ENCODE results near the gene LMOD3.

LMOD3 gene

GRCh38 chr3:69096299-69096698 lies 26.1 kb downstream of the LMOD3 start:
- in situ Hi-C loops (cut with HindIII; ENCODE audit: low sequenced_read_pairs): no loop called here

- in situ Hi-C loops (cut with HindIII; ENCODE audit: low sequenced_read_pairs): no loop called here
Observed at GRCh38 chr3:69095636-69096035, 26.8 kb downstream of the LMOD3 start.

- in situ Hi-C loops (cut with HindIII; ENCODE audit: low sequenced_read_pairs): no loop called here
Observed at GRCh38 chr3:69094467-69095205, 27.8 kb downstream of the LMOD3 start.

- in situ Hi-C loops (cut with HindIII; ENCODE audit: low sequenced_read_pairs): no loop called here
Observed at GRCh38 chr3:69092030-69092516, 30.3 kb downstream of the LMOD3 start.

GRCh38 chr3:69091389-69092029 lies 30.9 kb downstream of the LMOD3 start:
- in situ Hi-C loops (cut with HindIII; ENCODE audit: low sequenced_read_pairs): no loop called here

GRCh38 chr3:69090021-69090420 lies 32.4 kb downstream of the LMOD3 start:
- in situ Hi-C loops (cut with HindIII; ENCODE audit: low sequenced_read_pairs): no loop called here

GRCh38 chr3:69088063-69088462 lies 34.3 kb downstream of the LMOD3 start:
- in situ Hi-C loops (cut with HindIII; ENCODE audit: low sequenced_read_pairs): no loop called here

- in situ Hi-C loops (cut with HindIII; ENCODE audit: low sequenced_read_pairs): no loop called here
Observed at GRCh38 chr3:69087030-69087791, 35.2 kb downstream of the LMOD3 start.

GRCh38 chr3:69085833-69086722 lies 36.3 kb downstream of the LMOD3 start:
- in situ Hi-C loops (cut with HindIII; ENCODE audit: low sequenced_read_pairs): no loop called here

GRCh38 chr3:69085168-69085832 lies 37.1 kb downstream of the LMOD3 start:
- in situ Hi-C loops (cut with HindIII; ENCODE audit: low sequenced_read_pairs): no loop called here

GRCh38 chr3:69084326-69085167 lies 37.8 kb downstream of the LMOD3 start, which contains the start of gene ARL6IP5:
Gene ARL6IP5 (plus strand): TSS chr3:69084937. CDS start chr3:69085048, 111 bp downstream.
- in situ Hi-C loops (cut with HindIII; ENCODE audit: low sequenced_read_pairs): no loop called here

GRCh38 chr3:69082805-69083204 lies 39.6 kb downstream of the LMOD3 start:
- in situ Hi-C loops (cut with HindIII; ENCODE audit: low sequenced_read_pairs): no loop called here

- in situ Hi-C loops (cut with HindIII; ENCODE audit: low sequenced_read_pairs): no loop called here
Observed at GRCh38 chr3:69082361-69082760, 40.0 kb downstream of the LMOD3 start.

GRCh38 chr3:69081583-69082262 lies 40.7 kb downstream of the LMOD3 start:
- in situ Hi-C loops (cut with HindIII; ENCODE audit: low sequenced_read_pairs): no loop called here

GRCh38 chr3:69080233-69080920 lies 42.0 kb downstream of the LMOD3 start, which contains the start of gene UBA3:
Gene UBA3 (minus strand): TSS chr3:69080365. CDS start chr3:69080353, 12 bp downstream.
- in situ Hi-C loops (cut with HindIII; ENCODE audit: low sequenced_read_pairs): no loop called here

- in situ Hi-C loops (cut with HindIII; ENCODE audit: low sequenced_read_pairs): no loop called here
Observed at GRCh38 chr3:69079269-69080159, 42.9 kb downstream of the LMOD3 start.

GRCh38 chr3:69072928-69073327 lies 49.5 kb downstream of the LMOD3 start:
- in situ Hi-C loops (cut with HindIII; ENCODE audit: low sequenced_read_pairs): no loop called here
